IPS-20b (cell line): ENCODE data around the gene ACTN1.

Experiments used
- H3K27ac ChIP-seq: one replicate; pipeline ENCODE4 v1.5.1; 2013; ENCODE audit warnings: low read length
- H3K27me3 ChIP-seq: 2 replicates; pipeline ENCODE4 v1.6.1; 2013; ENCODE audit warnings: mild to moderate bottlenecking, low read length, inconsistent platforms; ENCODE audit not compliant: insufficient read depth
- H3K36me3 ChIP-seq: 2 replicates; pipeline ENCODE4 v1.6.1; 2013; ENCODE audit warnings: low read depth, mild to moderate bottlenecking, inconsistent platforms, low read length, moderate library complexity; ENCODE audit not compliant: insufficient read depth
- H3K4me1 ChIP-seq: 2 replicates; pipeline ENCODE4 v1.6.1; 2013; ENCODE audit warnings: mild to moderate bottlenecking, control low read depth, inconsistent platforms, low read length, moderate library complexity; ENCODE audit not compliant: insufficient read depth
- H3K4me3 ChIP-seq: 2 replicates; pipeline ENCODE4 v1.5.1; 2013; ENCODE audit warnings: mild to moderate bottlenecking, low read length, inconsistent platforms
- H3K9ac ChIP-seq: 2 replicates; pipeline ENCODE4 v1.6.1; 2013; ENCODE audit warnings: low read depth, mild to moderate bottlenecking, inconsistent platforms, low read length, moderate library complexity
- H3K9me3 ChIP-seq: 2 replicates; pipeline ENCODE4 v1.6.1; 2013; ENCODE audit warnings: mild to moderate bottlenecking, low read depth, low read length, inconsistent platforms; ENCODE audit not compliant: insufficient read depth

Gene ACTN1

DNA sequence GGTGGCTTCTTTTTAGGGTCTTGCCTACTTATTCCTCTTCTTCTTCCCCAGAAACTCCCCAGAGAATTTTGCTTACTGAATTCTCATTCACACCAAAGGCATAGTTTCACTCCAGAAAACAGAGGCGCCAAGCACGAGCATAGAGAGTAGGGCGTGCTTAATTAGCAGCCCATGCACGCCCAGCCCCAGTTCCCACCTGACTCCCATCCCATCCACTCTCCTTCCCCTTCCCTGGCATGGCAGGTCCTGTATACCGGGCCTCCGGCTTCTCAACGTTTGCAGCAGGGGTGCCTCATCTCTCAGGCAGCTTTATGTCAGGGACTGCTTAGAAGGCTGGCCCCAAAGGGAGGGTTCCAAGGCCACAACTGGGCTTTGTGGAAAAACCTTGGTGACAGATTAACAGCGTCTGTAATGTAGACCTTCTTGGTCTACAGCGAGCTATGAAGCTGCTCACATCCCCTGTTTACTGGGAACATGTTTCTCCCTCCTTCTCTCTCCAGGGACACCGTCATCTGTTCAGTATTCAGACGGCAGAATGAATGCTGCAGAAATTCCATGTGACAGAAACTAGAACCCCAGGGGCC lies 62.7 kb downstream of the ACTN1 start:
- H3K27ac ChIP-seq: no peak overlapping the region
- peaks cover 80% of the 10 kb centered on the region for H3K36me3 ChIP-seq
- no peaks in the 10 kb centered on the region for H3K9me3 ChIP-seq
- H3K9ac ChIP-seq: no peak overlapping the region
- no peaks in the 10 kb centered on the region for H3K27me3 ChIP-seq
- no peaks in the 10 kb centered on the region for H3K4me1 ChIP-seq
- no peak overlapping the region for H3K4me3 ChIP-seq

DNA sequence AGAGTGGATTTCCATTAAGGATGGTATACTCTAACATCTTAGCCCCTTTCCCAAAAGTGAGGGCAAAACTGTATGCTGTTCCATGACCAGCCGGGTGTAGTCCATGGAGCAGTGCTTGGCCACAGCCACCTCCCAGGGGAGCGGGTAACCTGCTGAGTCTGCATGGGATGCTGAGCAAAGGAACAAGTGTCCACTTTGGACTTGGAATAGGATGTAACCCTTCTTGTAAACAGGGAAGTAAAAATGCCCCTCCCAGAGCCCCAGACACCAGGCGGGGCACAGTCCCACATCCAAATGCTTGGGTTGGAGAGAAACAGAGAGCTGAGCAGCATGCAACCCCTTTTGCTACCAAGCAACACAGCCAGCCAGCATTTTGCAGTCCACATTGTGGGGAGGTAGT lies 65.6 kb downstream of the ACTN1 start:
- H3K27ac ChIP-seq: no peak overlapping the region

GRCh38 chr14:68911594-68912227 lies 67.4 kb downstream of the ACTN1 start:
- no peaks in the 10 kb centered on the region for H3K4me1 ChIP-seq
- H3K9me3 ChIP-seq: no peaks in the 10 kb centered on the region
- peaks cover 78% of the 10 kb centered on the region for H3K36me3 ChIP-seq
- H3K27me3 ChIP-seq: no peaks in the 10 kb centered on the region
- H3K9ac ChIP-seq: no peak overlapping the region
- H3K27ac ChIP-seq: no peak overlapping the region
- H3K4me3 ChIP-seq: no peak overlapping the region

More for the DNA sequence above, 65.6 kb downstream of the ACTN1 start:
- no peak overlapping the region for H3K4me3 ChIP-seq
- H3K9ac ChIP-seq: no peak overlapping the region
- H3K4me1 ChIP-seq: no peaks in the 10 kb centered on the region
- no peaks in the 10 kb centered on the region for H3K27me3 ChIP-seq
- H3K36me3 ChIP-seq: peaks cover 80% of the 10 kb centered on the region
- no peaks in the 10 kb centered on the region for H3K9me3 ChIP-seq

GRCh38 chr14:68910540-68910939 lies 68.6 kb downstream of the ACTN1 start:
- Histone ChIP-seq H3K9ac (no peak overlapping the region), H3K9me3 (no peaks in the 10 kb centered on the region), H3K4me3 (no peak overlapping the region), H3K4me1 (no peaks in the 10 kb centered on the region), H3K36me3 (peaks cover 78% of the 10 kb centered on the region), H3K27me3 (no peaks in the 10 kb centered on the region), H3K27ac (no peak overlapping the region)

GRCh38 chr14:68908803-68909202 lies 70.3 kb downstream of the ACTN1 start:
- no peaks in the 10 kb centered on the region for H3K9me3 ChIP-seq
- H3K36me3 ChIP-seq: peaks cover 86% of the 10 kb centered on the region
- no peak overlapping the region for H3K4me3 ChIP-seq
- no peaks in the 10 kb centered on the region for H3K27me3 ChIP-seq
- H3K9ac ChIP-seq: no peak overlapping the region
- H3K4me1 ChIP-seq: no peaks in the 10 kb centered on the region
- H3K27ac ChIP-seq: no peak overlapping the region

GRCh38 chr14:68908201-68908600 lies 70.9 kb downstream of the ACTN1 start:
- H3K4me1 ChIP-seq: no peaks in the 10 kb centered on the region
- H3K27ac ChIP-seq: no peak overlapping the region
- H3K9me3 ChIP-seq: no peaks in the 10 kb centered on the region
- H3K27me3 ChIP-seq: no peaks in the 10 kb centered on the region
- no peak overlapping the region for H3K4me3 ChIP-seq
- no peak overlapping the region for H3K9ac ChIP-seq
- peaks cover 86% of the 10 kb centered on the region for H3K36me3 ChIP-seq

- no peak overlapping the region for H3K4me3 ChIP-seq
- H3K4me1 ChIP-seq: no peaks in the 10 kb centered on the region
- no peak overlapping the region for H3K9ac ChIP-seq
- no peaks in the 10 kb centered on the region for H3K9me3 ChIP-seq
- H3K27ac ChIP-seq: no peak overlapping the region
- H3K27me3 ChIP-seq: no peaks in the 10 kb centered on the region
- peaks cover 95% of the 10 kb centered on the region for H3K36me3 ChIP-seq
Observed at GRCh38 chr14:68906439-68906838, 72.7 kb downstream of the ACTN1 start.

DNA sequence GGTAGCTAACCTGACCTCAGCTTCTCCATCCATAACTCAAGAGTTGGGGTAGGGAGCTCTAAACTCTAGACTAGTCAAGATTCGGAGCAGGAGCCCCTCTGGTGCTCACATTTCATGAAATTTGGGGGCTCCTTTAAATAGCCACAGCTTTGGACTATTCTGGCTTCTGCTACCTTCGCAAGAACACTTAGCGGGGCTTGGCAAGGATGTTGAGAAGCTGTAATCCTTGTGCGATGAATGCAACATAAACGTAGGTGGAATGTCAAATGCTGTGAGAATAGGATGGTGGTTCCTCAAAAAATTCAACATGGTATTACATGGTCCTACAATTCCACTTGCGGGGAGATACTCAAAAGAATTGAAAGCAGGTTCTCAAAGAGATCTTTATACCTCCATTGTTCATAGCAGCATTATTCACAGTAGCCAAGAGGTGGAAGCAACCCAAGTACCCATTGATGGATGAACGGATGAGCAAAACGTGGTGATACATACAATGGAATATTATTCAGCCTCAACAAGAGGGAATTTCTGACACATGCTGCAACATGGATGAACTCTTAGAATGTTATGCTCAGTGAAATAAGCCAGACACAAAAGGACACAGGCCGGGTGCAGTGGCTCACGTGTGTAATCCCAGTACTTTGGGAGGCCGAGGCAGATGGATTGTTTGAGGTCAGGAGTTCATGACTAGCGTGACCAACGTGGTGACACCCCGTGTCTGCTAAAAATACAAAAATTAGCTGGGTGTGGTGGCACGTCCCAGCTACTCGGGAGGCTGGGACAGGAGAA lies 73.8 kb downstream of the ACTN1 start:
- H3K27ac ChIP-seq: no peak overlapping the region
- H3K9ac ChIP-seq: no peak overlapping the region
- H3K9me3 ChIP-seq: no peaks in the 10 kb centered on the region
- no peak overlapping the region for H3K4me3 ChIP-seq
- H3K36me3 ChIP-seq: peaks cover 94% of the 10 kb centered on the region
- no peaks in the 10 kb centered on the region for H3K4me1 ChIP-seq
- H3K27me3 ChIP-seq: no peaks in the 10 kb centered on the region

GRCh38 chr14:68902357-68902756 lies 76.7 kb downstream of the ACTN1 start:
- Histone ChIP-seq H3K27me3 (no peaks in the 10 kb centered on the region), H3K27ac (no peak overlapping the region), H3K9me3 (no peaks in the 10 kb centered on the region), H3K4me3 (no peak overlapping the region), H3K4me1 (no peaks in the 10 kb centered on the region), H3K9ac (no peak overlapping the region), H3K36me3 (peaks cover 94% of the 10 kb centered on the region)

DNA sequence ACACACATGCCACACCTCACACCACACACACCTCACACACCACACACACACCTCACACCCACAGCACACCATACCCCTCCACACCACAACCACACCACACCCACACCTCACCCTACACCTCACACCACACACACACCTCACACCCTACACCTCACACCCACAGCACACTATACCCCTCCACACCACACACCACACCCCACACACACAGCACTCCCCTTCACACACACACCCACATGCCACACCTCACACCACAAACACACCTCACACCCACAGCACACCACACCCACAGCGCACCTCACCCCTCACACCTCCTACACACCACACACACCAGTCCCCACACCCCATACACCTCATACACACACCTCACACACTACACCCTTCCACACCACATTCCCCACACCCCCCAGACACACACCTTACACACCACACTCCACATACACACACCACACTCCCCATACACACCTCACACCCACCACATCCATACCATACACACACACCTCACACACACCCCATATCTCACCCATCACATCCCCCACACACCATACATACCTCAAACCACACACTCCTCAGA lies 80.0 kb downstream of the ACTN1 start:
- H3K27ac ChIP-seq: no peak overlapping the region
- H3K4me3 ChIP-seq: no peak overlapping the region
- H3K4me1 ChIP-seq: no peaks in the 10 kb centered on the region
- no peaks in the 10 kb centered on the region for H3K27me3 ChIP-seq
- H3K9me3 ChIP-seq: no peaks in the 10 kb centered on the region
- H3K9ac ChIP-seq: no peak overlapping the region
- H3K36me3 ChIP-seq: peaks cover 98% of the 10 kb centered on the region

DNA sequence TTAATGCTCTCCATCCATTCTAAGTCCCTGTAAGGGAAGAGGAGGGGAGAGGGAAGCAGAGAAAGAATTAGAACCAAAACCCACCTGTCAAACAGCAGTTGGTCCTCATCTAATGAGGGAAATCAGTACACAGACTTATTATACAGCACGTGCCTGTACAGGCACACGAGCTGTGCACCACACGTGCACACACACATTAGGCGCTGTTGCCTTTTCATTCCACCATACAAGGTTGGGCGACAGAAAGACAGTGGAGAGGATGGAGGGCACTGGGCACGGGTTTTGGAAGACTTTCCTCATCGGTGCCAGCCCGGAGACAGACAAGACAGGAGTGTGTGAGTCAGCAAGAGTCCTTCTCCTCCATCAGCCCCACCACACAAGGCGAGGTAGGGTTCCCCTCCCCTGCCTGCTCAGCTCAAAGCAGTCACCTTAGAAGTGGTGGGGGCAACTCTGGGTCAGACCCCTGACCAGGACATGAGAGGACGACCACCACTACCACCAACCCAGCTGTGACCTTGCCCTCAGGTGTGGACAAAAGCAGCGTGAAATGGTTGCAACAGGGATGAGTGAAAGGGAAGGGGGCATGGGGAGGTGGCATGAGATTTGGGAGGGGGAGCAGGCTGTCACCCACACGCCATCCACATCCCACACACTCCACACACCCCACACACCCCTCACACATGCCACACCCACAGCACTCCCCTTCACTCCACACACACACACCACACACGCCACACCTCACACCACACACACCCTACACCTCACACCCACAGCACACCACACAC lies 80.7 kb downstream of the ACTN1 start:
- Histone ChIP-seq H3K9me3 (no peaks in the 10 kb centered on the region), H3K36me3 (peaks cover 98% of the 10 kb centered on the region), H3K4me1 (no peaks in the 10 kb centered on the region), H3K27me3 (no peaks in the 10 kb centered on the region), H3K9ac (no peak overlapping the region), H3K4me3 (no peak overlapping the region), H3K27ac (no peak overlapping the region)
